Progenitor cell of endocrine pancreas (in vitro differentiated cells): ENCODE results near the gene PKDREJ. TPM values are rescaled to one million over a fixed set of nuclear protein-coding genes. Genes with fewer than 3 reads are reported as not detected.

Source experiments
- DNase-seq: peaks from one replicate; pipeline ENCODE4 v3.0.0; 2021; ENCODE audit warnings: low spot score; ENCODE audit not compliant: unreplicated experiment
- H3K27ac Mint-ChIP-seq: 2 replicates; pipeline ENCODE4 v1.8.0; 2021; ENCODE audit warnings: mild to moderate bottlenecking, moderate library complexity, mixed read lengths
- H3K27me3 Mint-ChIP-seq: 2 replicates; pipeline ENCODE4 v1.8.0; 2021; ENCODE audit warnings: mixed read lengths
- H3K36me3 Mint-ChIP-seq: 2 replicates; pipeline ENCODE4 v1.8.0; 2022; ENCODE audit warnings: mixed read lengths; ENCODE audit not compliant: insufficient read depth
- H3K4me1 Mint-ChIP-seq: 2 replicates; pipeline ENCODE4 v1.8.0; 2021; ENCODE audit warnings: low read depth, mixed read lengths
- H3K4me3 Mint-ChIP-seq: 2 replicates; pipeline ENCODE4 v1.8.0; 2021; ENCODE audit warnings: low read depth, mild to moderate bottlenecking, moderate library complexity, mixed read lengths
- H3K9me3 Mint-ChIP-seq: 2 replicates; pipeline ENCODE4 v1.8.0; 2021; ENCODE audit warnings: low read depth, mixed read lengths
- total RNA-seq: library from RNA; stranded (reverse); gene quantifications from 2 replicates; pipeline ENCODE4 v1.2.1, GENCODE V29; 2021
- TF ChIP-seq, protein P1 (sequence below): fragments of 200-600 bp; sonication (generic); IDR thresholded peaks from one replicate; pipeline ENCODE4 v1.5.0; 2021; ENCODE audit warnings: antibody characterized with exemption, mild to moderate bottlenecking; ENCODE audit not compliant: unreplicated experiment

The PKDREJ gene
- total RNA-seq, 1 donor from 2014 or later = not detected

DNA sequence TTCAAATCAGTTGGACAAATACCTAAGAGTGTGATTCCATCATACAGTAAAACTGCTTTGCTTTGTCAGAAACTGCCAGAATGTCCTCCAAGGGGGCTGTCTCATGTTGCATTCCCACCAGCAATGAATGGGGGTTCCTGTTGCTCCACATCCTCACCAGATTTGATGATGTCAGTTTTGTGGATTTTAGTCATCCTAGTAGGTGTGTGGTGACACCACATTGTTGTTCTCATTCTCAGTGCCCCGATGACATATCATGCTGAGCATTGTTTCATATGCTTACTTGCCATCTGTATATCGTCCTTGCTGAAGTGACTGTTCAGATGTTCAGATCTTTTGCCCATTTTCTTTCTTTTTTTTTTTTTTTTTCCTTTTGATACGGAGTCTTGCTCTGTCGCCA lies 50.1 kb downstream of the PKDREJ start:
- Mint-ChIP-seq H3K27me3 (no peaks in the 10 kb centered on the region), H3K4me1 (no peaks in the 10 kb centered on the region)

DNA sequence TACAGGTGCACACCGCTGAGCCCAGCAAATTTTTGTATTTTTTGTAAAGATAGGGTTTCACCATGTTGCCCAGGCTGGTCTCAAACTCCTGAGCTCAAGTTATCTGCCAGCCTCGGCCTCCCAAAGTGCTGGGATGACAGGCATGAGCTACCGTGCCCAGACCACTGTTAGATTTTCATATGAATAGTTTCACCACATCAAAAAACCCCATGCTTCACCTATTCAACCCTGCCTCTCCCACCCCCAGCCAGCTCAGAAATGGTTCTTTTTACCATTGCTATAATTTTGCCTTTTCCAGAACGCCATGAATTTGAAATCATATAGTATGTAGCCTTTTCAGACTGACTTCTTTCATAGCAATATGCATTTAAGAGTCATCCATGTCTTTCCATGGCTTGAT lies 50.9 kb downstream of the PKDREJ start:
- H3K9me3 Mint-ChIP-seq = peaks cover 19% of the 10 kb centered on the region
- DNase-seq = no peak
- H3K36me3 Mint-ChIP-seq = peaks cover 66% of the 10 kb centered on the region
- TF ChIP-seq, protein P1, sequence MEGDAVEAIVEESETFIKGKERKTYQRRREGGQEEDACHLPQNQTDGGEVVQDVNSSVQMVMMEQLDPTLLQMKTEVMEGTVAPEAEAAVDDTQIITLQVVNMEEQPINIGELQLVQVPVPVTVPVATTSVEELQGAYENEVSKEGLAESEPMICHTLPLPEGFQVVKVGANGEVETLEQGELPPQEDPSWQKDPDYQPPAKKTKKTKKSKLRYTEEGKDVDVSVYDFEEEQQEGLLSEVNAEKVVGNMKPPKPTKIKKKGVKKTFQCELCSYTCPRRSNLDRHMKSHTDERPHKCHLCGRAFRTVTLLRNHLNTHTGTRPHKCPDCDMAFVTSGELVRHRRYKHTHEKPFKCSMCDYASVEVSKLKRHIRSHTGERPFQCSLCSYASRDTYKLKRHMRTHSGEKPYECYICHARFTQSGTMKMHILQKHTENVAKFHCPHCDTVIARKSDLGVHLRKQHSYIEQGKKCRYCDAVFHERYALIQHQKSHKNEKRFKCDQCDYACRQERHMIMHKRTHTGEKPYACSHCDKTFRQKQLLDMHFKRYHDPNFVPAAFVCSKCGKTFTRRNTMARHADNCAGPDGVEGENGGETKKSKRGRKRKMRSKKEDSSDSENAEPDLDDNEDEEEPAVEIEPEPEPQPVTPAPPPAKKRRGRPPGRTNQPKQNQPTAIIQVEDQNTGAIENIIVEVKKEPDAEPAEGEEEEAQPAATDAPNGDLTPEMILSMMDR = no peak
- no peaks in the 10 kb centered on the region for H3K27me3 Mint-ChIP-seq
- H3K4me1 Mint-ChIP-seq = no peaks in the 10 kb centered on the region
- H3K4me3 Mint-ChIP-seq = no peak overlapping the region
- H3K27ac Mint-ChIP-seq = no peak overlapping the region

More for the DNA sequence above, 50.1 kb downstream of the PKDREJ start:
- Mint-ChIP-seq H3K9me3 (peaks cover 19% of the 10 kb centered on the region), H3K4me3 (no peak overlapping the region), H3K36me3 (peaks cover 67% of the 10 kb centered on the region), H3K27ac (no peak overlapping the region)
- TF ChIP-seq, protein P1 = no peak
- no peak for DNase-seq

DNA sequence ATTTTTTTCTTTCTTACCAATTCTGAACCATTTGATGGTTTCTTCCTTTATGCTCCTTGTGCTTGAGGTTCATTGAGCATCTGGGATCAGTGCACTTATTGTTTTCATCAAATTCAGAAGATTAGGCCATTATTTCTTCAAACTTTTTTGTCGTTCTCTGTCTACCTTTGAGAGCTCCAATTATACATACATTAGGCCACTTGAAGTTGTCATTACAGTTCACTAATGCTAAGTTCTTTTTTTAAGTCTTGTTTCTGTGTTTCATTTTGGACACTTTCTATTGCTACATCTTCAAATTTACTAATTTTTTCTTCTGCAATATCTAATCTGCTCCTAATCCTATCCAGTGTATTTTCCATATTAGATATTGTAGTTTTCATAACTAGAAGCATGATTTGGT lies 53.9 kb downstream of the PKDREJ start:
- Mint-ChIP-seq H3K9me3 (peaks cover 22% of the 10 kb centered on the region), H3K36me3 (peaks cover 66% of the 10 kb centered on the region)
- TF ChIP-seq, protein P1 = no peak

More for the DNA sequence above, 53.9 kb downstream of the PKDREJ start:
- no peak overlapping the region for H3K4me3 Mint-ChIP-seq
- H3K27ac Mint-ChIP-seq = no peak overlapping the region
- H3K4me1 Mint-ChIP-seq = no peaks in the 10 kb centered on the region
- no peak for DNase-seq
- no peaks in the 10 kb centered on the region for H3K27me3 Mint-ChIP-seq

Other genes with a start within 250 kb of the PKDREJ start
- gene PPARA, start 112.8 kb downstream of the PKDREJ start, total RNA-seq = 33.5 and 33.6 TPM in 2 replicates
- gene CDPF1, start 13.1 kb downstream of the PKDREJ start, total RNA-seq = 10.0 and 12.0 TPM in 2 replicates
- gene TTC38, start 4.7 kb upstream of the PKDREJ start, total RNA-seq = 43.4 and 47.3 TPM in 2 replicates
- 24.2 and 25.1 TPM in 2 replicates for gene GTSE1, start 33.5 kb upstream of the PKDREJ start, total RNA-seq
- 71.8 and 72.5 TPM in 2 replicates for gene TRMU, start 72.4 kb upstream of the PKDREJ start, total RNA-seq